AG04450 (cell line): Measurements from ENCODE around the gene NMRK2. TPM values are rescaled to one million over a fixed set of nuclear protein-coding genes. Genes with fewer than 3 reads are reported as not detected.
"Not testable (repeated sequence)": the region's sequence is repeated elsewhere in the genome, so short reads cannot be mapped to it uniquely, and the experiment has no call there.

Experiments used
- CTCF ChIA-PET: fragments of 300-600, 350-600 bp; formaldehyde crosslinking; extraction: SDS; loops from one replicate; lab custom pipeline; 2022; ENCODE audit warnings: antibody characterized with exemption, inconsistent platforms; lab: Charles Lee
- POLR2A ChIA-PET: fragments of 350-600 bp; formaldehyde crosslinking; extraction: SDS; loops from one replicate; lab custom pipeline; 2021; ENCODE audit warnings: antibody characterized with exemption, inconsistent platforms; lab: Yijun Ruan, JAX
- DNase-seq: peaks from one replicate; pipeline ENCODE4 v3.0.0-alpha.2; 2011; ENCODE audit warnings: low read depth, low spot score
- H3K27ac ChIP-seq: one replicate; pipeline ENCODE4 v1.5.1; 2012; ENCODE audit warnings: low read depth, low read length, control low read depth
- H3K27me3 ChIP-seq: one replicate; pipeline ENCODE4 v1.6.0; 2012; ENCODE audit warnings: low read length; ENCODE audit not compliant: control insufficient read depth, insufficient read depth
- H3K4me3 ChIP-seq: 2 replicates; pipeline ENCODE4 v1.5.1; 2011; ENCODE audit warnings: mild to moderate bottlenecking, low read depth, low read length, control low read depth
- H3K9me3 ChIP-seq: 2 replicates; pipeline ENCODE4 v1.5.1; 2012; ENCODE audit warnings: low read length; ENCODE audit not compliant: control insufficient read depth, insufficient read depth
- polyA plus RNA-seq: library from polyadenylated mRNA; depleted of rRNA; stranded (reverse); fragments of >200 nt; gene quantifications from 2 replicates; pipeline ENCODE4 v1.2.3, GENCODE V29; 2011
- TF ChIP-seq, protein P1 (sequence below): IDR thresholded peaks from 2 replicates; pipeline ENCODE4 v1.5.1; 2011; ENCODE audit warnings: low read depth, low read length, control low read depth, inconsistent platforms

NMRK2 gene
- polyA plus RNA-seq, 1 experiment, result not detected

DNA sequence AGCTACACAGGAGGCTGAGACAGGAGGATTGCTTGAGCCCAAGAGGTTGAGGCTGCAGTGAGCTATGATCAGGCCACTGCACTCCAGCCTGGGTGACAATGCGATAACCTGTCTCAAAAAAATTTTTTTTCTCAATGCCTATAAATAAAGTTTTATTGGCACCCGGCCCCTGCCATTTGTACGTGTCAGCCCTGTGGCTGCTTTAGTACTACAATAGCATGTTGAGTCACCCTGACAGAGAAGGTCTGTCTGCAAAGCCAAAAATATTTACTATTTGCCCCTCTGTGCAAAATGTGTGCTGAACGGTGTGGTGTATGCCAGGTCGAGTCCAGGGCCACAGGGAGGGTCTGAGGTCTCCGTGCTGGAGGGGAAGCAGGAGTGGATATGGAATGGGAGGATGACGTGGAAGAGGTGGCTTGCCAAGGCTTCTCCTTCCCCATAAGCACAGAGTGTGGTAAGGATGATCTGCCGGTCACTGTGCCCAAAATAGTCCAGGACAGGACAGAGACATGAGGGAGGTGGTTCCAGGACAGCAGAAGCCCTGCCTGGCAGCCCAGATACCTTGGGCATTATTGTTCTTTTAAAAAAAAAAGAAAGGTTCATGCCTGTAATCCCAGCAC lies 10.0 kb downstream of the NMRK2 start:
- TF ChIP-seq, protein P1, sequence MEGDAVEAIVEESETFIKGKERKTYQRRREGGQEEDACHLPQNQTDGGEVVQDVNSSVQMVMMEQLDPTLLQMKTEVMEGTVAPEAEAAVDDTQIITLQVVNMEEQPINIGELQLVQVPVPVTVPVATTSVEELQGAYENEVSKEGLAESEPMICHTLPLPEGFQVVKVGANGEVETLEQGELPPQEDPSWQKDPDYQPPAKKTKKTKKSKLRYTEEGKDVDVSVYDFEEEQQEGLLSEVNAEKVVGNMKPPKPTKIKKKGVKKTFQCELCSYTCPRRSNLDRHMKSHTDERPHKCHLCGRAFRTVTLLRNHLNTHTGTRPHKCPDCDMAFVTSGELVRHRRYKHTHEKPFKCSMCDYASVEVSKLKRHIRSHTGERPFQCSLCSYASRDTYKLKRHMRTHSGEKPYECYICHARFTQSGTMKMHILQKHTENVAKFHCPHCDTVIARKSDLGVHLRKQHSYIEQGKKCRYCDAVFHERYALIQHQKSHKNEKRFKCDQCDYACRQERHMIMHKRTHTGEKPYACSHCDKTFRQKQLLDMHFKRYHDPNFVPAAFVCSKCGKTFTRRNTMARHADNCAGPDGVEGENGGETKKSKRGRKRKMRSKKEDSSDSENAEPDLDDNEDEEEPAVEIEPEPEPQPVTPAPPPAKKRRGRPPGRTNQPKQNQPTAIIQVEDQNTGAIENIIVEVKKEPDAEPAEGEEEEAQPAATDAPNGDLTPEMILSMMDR, result no peak
- Histone ChIP-seq H3K27ac (no peak overlapping the region), H3K27me3 (no peaks in the 10 kb centered on the region), H3K9me3 (peaks cover 3% of the 10 kb centered on the region; the same call in 1 of the 2 replicates), H3K4me3 (no peak overlapping the region)
- CTCF ChIA-PET, result no interaction called here
- no peak for DNase-seq
- POLR2A ChIA-PET, result no interaction called here

DNA sequence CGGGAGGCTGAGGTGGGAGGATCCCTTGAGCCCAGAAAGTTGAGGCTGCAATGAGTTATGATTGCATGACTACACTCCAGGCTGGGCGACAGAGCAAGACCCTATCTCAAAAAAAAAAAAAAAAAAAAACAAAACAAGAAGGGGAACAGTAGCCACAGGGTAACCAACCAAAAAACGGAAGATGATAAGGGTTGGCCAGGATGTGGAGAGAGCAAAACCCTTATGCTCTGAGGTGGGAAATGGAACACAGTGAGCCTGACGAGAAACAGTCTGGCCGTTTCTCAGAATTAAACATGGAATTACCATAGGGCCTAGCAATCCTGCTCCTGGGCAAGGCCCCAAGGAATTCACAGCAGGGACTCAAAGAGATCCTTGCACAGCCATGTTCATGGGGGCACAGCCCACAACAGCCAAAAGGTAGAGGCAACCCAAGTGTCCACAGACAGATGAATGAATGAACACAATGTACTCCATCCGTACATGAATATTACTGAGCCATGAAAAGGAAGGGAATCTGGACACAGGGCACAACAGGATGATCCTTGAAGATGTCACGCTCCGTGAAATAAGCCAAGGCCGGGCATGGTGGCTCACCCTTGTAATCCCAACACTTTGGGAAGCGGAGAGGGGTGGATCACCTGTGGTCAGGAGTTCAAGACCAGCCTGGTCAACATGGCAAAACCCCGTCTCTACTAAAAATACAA lies 11.3 kb downstream of the NMRK2 start:
- no peak overlapping the region for H3K4me3 ChIP-seq
- no peak overlapping the region for H3K27ac ChIP-seq
- H3K9me3 ChIP-seq, result no peaks in the 10 kb centered on the region
- TF ChIP-seq, protein P1, result no peak
- no peaks in the 10 kb centered on the region for H3K27me3 ChIP-seq
- CTCF ChIA-PET, result no interaction called here
- POLR2A ChIA-PET, result no interaction called here
- DNase-seq, result no peak

DNA sequence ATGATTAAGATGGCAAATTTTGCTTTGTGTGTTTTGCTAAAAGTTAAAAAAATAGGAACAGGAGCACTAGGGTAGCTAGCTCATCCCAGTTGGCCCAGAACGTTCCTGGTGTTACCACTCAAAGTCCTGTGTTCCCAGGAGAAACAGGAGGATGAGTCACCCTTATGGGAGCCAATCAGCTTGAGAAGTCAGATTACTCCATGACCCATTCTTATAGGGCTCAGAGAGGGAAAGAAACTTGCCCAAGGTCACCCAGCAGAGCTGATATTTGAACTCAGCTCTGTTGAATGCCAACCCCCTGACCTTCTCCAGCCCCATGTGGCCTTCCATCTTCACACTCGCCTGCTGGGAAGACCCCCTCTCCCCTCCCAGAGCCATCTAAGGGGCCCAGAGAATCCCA lies 13.0 kb downstream of the NMRK2 start:
- DNase-seq, result no peak
- TF ChIP-seq, protein P1, result no peak
- Histone ChIP-seq H3K4me3 (no peak overlapping the region), H3K27ac (no peak overlapping the region), H3K9me3 (no peaks in the 10 kb centered on the region), H3K27me3 (no peaks in the 10 kb centered on the region)
- ChIA-PET CTCF (no interaction called here), POLR2A (no interaction called here)

DNA sequence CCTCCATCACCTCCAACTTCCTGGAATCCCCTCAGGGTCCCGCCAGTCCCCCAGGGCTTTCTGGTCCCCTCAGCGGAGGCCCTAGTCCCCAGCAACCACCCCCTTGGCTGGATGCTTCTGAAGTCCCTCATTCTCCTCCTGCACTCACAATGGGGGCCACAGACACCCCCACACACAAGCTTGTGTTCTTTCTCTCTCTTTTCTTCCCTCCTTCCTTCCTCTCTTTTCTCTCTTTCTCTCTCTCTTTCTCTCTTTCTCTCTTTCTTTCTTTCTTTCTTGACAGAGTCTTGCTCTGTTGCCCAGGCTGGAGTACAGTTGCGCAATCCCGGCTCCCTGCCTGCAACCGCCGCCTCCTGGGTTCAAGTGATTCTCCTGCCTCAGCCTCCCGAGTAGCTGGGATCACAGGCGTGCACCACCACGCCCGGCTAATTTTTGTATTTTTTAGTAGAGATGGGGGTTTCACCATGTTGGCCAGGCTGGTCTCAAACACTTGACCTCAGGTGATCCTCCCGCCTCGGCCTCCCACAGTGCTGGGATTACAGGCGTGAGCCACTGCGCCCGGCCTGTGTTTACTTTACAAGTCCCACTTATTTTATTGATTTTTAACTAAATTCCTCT lies 14.6 kb downstream of the NMRK2 start:
- CTCF ChIA-PET, result interaction anchor here (0.7 kb wide), 1 partner anchor 9 kb away, joined by 9 read pairs; no protein-coding TSS in a partner anchor
- not testable (repeated sequence) for H3K9me3 ChIP-seq, H3K27me3 ChIP-seq, H3K27ac ChIP-seq, DNase-seq, H3K4me3 ChIP-seq
- POLR2A ChIA-PET, result interaction anchor here (1.0 kb wide), 1 partner anchor 22 kb away, joined by 5 read pairs; no protein-coding TSS in a partner anchor

DNA sequence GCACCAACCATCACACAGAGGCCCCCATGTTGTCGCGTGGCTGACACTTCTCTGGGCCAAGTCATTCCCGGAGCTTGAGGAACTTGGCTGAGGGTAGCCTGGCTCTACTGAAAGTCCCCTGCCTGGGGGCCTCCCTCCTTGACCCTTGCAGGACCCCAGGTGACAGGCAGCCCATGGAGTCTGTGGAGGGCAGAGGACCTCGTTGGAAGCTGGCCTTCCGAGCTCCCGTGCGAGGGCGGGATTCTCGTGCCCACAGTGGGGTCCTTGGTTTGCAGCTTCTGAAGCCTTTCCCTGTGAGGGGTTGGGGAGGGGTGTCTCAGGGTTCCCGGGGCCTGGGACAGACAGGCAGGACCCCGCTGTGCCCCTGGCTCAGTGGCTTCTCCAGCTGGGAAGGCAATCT lies 16.4 kb downstream of the NMRK2 start:
- TF ChIP-seq, protein P1, result no peak
- Histone ChIP-seq H3K27me3 (no peaks in the 10 kb centered on the region), H3K27ac (no peak overlapping the region), H3K4me3 (no peak overlapping the region), H3K9me3 (no peaks in the 10 kb centered on the region)
- DNase-seq, result no peak
- CTCF ChIA-PET, result no interaction called here
- POLR2A ChIA-PET, result interaction anchor here (1.1 kb wide), 1 partner anchor 20 kb away, joined by 5 read pairs; no protein-coding TSS in a partner anchor
